Hepatocyte (in vitro differentiated cells): ENCODE data around the gene SIN3A. TPM values are rescaled to one million over a fixed set of nuclear protein-coding genes. Genes with fewer than 3 reads are reported as not detected.

Experiments used
- DNase-seq: peaks from one replicate; pipeline ENCODE4 v3.0.0-alpha.2; 2016; ENCODE audit warnings: low spot score
- H2AFZ ChIP-seq: fragments of 200-600 bp; sonication (generic); 2 replicates; pipeline ENCODE4 v1.6.0; 2016; ENCODE audit warnings: antibody characterized with exemption, mild to moderate bottlenecking
- H3K27ac ChIP-seq: fragments of 200-600 bp; sonication (generic); 2 replicates; pipeline ENCODE4 v1.5.1; 2016; ENCODE audit warnings: mild to moderate bottlenecking
- H3K27me3 ChIP-seq: fragments of 200-600 bp; sonication (generic); 2 replicates; pipeline ENCODE4 v1.6.1; 2016
- H3K36me3 ChIP-seq: fragments of 200-600 bp; sonication (generic); replicated peaks from 2 replicates; pipeline ENCODE4 v1.5.1; 2016; ENCODE audit warnings: low read depth; ENCODE audit not compliant: insufficient read depth
- H3K4me1 ChIP-seq: fragments of 200-600 bp; sonication (generic); 2 replicates; pipeline ENCODE4 v1.5.1; 2016; ENCODE audit warnings: mild to moderate bottlenecking, moderate library complexity; ENCODE audit not compliant: insufficient read depth
- H3K4me2 ChIP-seq: fragments of 200-600 bp; sonication (generic); 2 replicates; pipeline ENCODE4 v1.6.0; 2016
- H3K4me3 ChIP-seq: fragments of 200-600 bp; sonication (generic); 2 replicates; pipeline ENCODE4 v1.5.1; 2016; ENCODE audit warnings: mild to moderate bottlenecking
- H3K79me2 ChIP-seq: fragments of 200-600 bp; sonication (generic); 2 replicates; pipeline ENCODE4 v1.6.0; 2017; ENCODE audit warnings: mild to moderate bottlenecking
- H3K9me2 ChIP-seq: fragments of 200-600 bp; sonication (generic); replicated peaks from 2 replicates; pipeline ENCODE4 v1.6.0; 2017; ENCODE audit warnings: mild to moderate bottlenecking; ENCODE audit not compliant: insufficient read depth
- H3K9me3 ChIP-seq: fragments of 200-600 bp; sonication (generic); 2 replicates; pipeline ENCODE4 v1.5.1; 2016; ENCODE audit warnings: low read depth, mild to moderate bottlenecking
- H4K20me1 ChIP-seq: fragments of 200-600 bp; sonication (generic); 2 replicates; pipeline ENCODE4 v1.6.0; 2016; ENCODE audit warnings: mild to moderate bottlenecking; ENCODE audit not compliant: insufficient read depth, poor library complexity, severe bottlenecking
- EZH2 ChIP-seq: fragments of 200-600 bp; sonication (generic); IDR thresholded peaks from 2 replicates; pipeline ENCODE4 v1.6.1; 2016; ENCODE audit warnings: antibody characterized with exemption, mild to moderate bottlenecking, borderline replicate concordance
- EZH2phosphoT487 ChIP-seq: fragments of 200-600 bp; sonication (generic); IDR thresholded peaks from one replicate; pipeline ENCODE4 v1.6.1; 2018; ENCODE audit warnings: antibody characterized with exemption, mild to moderate bottlenecking, low read depth, moderate library complexity; ENCODE audit not compliant: unreplicated experiment, severe bottlenecking
- WGBS: methylation state at CpG from one replicate; pipeline ENCODE4 v1.1.6; 2016; ENCODE audit warnings: low lambda C conversion rate; ENCODE audit errors: missing lambda C conversion rate; 5-methylcytosine and 5-hydroxymethylcytosine counted together
- microRNA counts: library from miRNA; unstranded; fragments of <30 nt; microRNA quantifications from one replicate; lab custom pipeline; 2017
- microRNA-seq: library from miRNA; unstranded; fragments of <30 nt; microRNA quantifications from one replicate; pipeline ENCODE4, GENCODE V29; 2017
- polyA plus RNA-seq: library from polyadenylated mRNA; unstranded; fragments of >200 nt; fragmentation: Nextera tagmentation; extraction: Ambion mirVana; gene quantifications from 2 replicates; pipeline ENCODE4 v1.2.1, GENCODE V29; 2016
- small RNA-seq: library from RNA; depleted of rRNA; stranded (forward); fragments of <200 nt; gene quantifications from one replicate; pipeline ENCODE3, GENCODE V24; 2014
- total RNA-seq: library from RNA; depleted of rRNA; stranded (reverse); fragments of >200 nt; gene quantifications from 2 replicates; pipeline ENCODE4 v1.2.3, GENCODE V29; 2014
- TF ChIP-seq, protein P1 (sequence below): fragments of 200-600 bp; sonication (generic); IDR thresholded peaks from 2 replicates; pipeline ENCODE4 v1.5.1; 2016; ENCODE audit warnings: antibody characterized with exemption, mild to moderate bottlenecking; ENCODE audit not compliant: poor library complexity

SIN3A gene
- total and polyA plus RNA-seq, 2 experiments from 2014 or later = 16.5 to 28.8 TPM

DNA sequence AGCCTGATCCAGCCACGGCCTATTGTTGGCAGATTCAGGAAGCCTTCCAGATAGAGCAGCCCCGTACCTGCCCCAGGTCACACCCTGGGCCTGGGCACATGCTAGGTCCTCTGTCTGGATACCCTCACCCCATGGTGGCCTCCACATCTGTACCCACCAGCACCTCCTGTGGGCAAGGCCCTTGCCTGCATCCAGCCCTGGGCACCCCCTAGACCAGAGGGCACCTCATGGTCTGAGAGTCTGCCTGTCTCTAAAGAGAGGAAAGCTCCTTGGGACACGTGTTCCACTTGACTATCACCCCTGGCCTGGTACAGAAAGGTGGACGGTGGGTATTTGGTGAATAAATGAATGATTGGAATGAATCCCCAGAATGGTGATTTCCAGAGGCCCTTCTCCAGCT, 124.5 kb downstream of the SIN3A start:
- no peaks in the 10 kb centered on the region for H3K79me2 ChIP-seq
- H2AFZ ChIP-seq = no peak overlapping the region
- H4K20me1 ChIP-seq = no peaks in the 10 kb centered on the region
- H3K9me2 ChIP-seq = no peaks in the 10 kb centered on the region
- DNase-seq = no peak
- no peaks in the 10 kb centered on the region for H3K4me1 ChIP-seq
- 81% methylated on average over 4 of the region's 4 CpGs for WGBS
- H3K27ac ChIP-seq = no peak overlapping the region
- H3K9me3 ChIP-seq = no peaks in the 10 kb centered on the region
- H3K4me3 ChIP-seq = no peak overlapping the region
- TF ChIP-seq EZH2phosphoT487 (no peak), EZH2 (no peak)
- TF ChIP-seq, protein P1, sequence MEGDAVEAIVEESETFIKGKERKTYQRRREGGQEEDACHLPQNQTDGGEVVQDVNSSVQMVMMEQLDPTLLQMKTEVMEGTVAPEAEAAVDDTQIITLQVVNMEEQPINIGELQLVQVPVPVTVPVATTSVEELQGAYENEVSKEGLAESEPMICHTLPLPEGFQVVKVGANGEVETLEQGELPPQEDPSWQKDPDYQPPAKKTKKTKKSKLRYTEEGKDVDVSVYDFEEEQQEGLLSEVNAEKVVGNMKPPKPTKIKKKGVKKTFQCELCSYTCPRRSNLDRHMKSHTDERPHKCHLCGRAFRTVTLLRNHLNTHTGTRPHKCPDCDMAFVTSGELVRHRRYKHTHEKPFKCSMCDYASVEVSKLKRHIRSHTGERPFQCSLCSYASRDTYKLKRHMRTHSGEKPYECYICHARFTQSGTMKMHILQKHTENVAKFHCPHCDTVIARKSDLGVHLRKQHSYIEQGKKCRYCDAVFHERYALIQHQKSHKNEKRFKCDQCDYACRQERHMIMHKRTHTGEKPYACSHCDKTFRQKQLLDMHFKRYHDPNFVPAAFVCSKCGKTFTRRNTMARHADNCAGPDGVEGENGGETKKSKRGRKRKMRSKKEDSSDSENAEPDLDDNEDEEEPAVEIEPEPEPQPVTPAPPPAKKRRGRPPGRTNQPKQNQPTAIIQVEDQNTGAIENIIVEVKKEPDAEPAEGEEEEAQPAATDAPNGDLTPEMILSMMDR = no peak
- H3K36me3 ChIP-seq = no peaks in the 10 kb centered on the region
- no peaks in the 10 kb centered on the region for H3K27me3 ChIP-seq
- H3K4me2 ChIP-seq = no peak overlapping the region

DNA sequence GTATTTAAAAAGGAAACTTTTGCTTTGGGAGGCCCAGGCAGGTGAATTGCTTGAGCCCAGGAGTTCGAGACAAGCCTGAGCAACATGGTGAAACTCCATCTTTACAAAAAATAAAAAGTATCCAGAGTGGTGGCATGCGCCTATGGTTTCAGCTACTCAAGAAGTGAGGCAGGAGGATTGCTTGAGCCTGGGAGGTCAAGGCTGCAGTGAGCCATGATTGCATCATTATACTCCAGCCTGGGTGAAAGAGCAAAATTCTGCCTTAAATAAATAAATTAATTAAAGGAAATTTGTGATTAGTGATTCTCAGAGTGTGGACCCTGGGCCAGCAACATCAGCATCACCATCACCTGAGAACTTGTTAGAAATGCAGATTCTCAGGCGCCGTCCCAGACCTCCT, 125.6 kb downstream of the SIN3A start:
- H4K20me1 ChIP-seq = no peaks in the 10 kb centered on the region
- H2AFZ ChIP-seq = no peak overlapping the region
- H3K4me1 ChIP-seq = no peaks in the 10 kb centered on the region
- H3K4me2 ChIP-seq = no peak overlapping the region
- H3K9me3 ChIP-seq = no peaks in the 10 kb centered on the region
- no peak overlapping the region for H3K27ac ChIP-seq
- H3K9me2 ChIP-seq = no peaks in the 10 kb centered on the region
- H3K36me3 ChIP-seq = no peaks in the 10 kb centered on the region
- WGBS = 98% methylated on average over 4 of the region's 4 CpGs
- DNase-seq = no peak
- H3K4me3 ChIP-seq = no peak overlapping the region
- no peaks in the 10 kb centered on the region for H3K27me3 ChIP-seq
- TF ChIP-seq EZH2phosphoT487 = no peak
- H3K79me2 ChIP-seq = no peaks in the 10 kb centered on the region

DNA sequence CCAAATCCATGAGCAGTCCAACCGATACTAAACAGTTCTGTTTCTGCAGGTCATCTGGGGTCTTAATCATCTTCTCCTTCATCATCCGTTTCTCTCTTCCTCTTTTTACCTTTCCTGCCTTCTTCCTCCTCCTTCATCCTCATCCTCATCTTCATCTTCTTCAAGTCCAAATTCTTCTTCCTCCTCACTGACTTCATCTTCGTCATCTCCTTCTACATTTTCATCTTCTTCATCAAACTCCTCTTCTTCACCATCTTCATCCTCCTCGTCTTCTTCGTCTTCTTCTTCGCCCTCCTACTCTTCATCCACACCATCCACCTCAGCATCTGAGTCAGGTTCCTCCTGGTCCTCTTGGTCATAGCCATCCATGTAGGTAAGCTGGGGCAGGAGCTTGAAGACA, 129.8 kb downstream of the SIN3A start:
- DNase-seq = no peak
- no peak for TF ChIP-seq EZH2
- TF ChIP-seq, protein P1 = no peak
- TF ChIP-seq EZH2phosphoT487 = no peak
- Histone ChIP-seq H3K27me3 (no peaks in the 10 kb centered on the region), H3K4me3 (no peak overlapping the region), H3K9me3 (no peaks in the 10 kb centered on the region), H3K9me2 (no peaks in the 10 kb centered on the region), H3K79me2 (no peaks in the 10 kb centered on the region), H2AFZ (no peak overlapping the region), H3K4me1 (no peaks in the 10 kb centered on the region), H3K4me2 (no peak overlapping the region), H3K27ac (no peak overlapping the region), H4K20me1 (no peaks in the 10 kb centered on the region), H3K36me3 (no peaks in the 10 kb centered on the region)
- 97% methylated on average over 6 of the region's 6 CpGs for WGBS

MicroRNAs encoded within 50 kb of the gene (microRNA counts, 767-probe panel; counts per million panel counts)
- not detected for microRNA hsa-miR-631 (lab: Ali Mortazavi, UCI)

Small RNAs within 50 kb of the gene (microRNA-seq; reads per million reads assigned to microRNA genes)
- gene MIR631 = not detected

Small RNAs within 50 kb of the gene (small RNA-seq; reads per million reads assigned to genes)
- not detected for gene AC105036.2

Other genes starting within 250 kb of the SIN3A start
- 11.4 and 18.3 TPM in 2 replicates for gene C15orf39, start 249.8 kb downstream of the SIN3A start, total RNA-seq
- 15.3 and 16.4 TPM in 2 replicates for gene C15orf39, start 249.8 kb downstream of the SIN3A start, polyA plus RNA-seq
- gene GOLGA6C, start 193.4 kb downstream of the SIN3A start, total RNA-seq = not detected in 2 replicates
- not detected in 2 replicates for gene GOLGA6C, start 193.4 kb downstream of the SIN3A start, polyA plus RNA-seq
- 0.76 TPM in 1 of 2 replicates, not detected in the other for gene GOLGA6D, start 168.9 kb downstream of the SIN3A start, total RNA-seq
- not detected in 2 replicates for gene GOLGA6D, start 168.9 kb downstream of the SIN3A start, polyA plus RNA-seq
- 46.0 and 70.3 TPM in 2 replicates for gene COMMD4, start 115.6 kb downstream of the SIN3A start, total RNA-seq
- gene COMMD4, start 115.6 kb downstream of the SIN3A start, polyA plus RNA-seq = 99.2 and 105 TPM in 2 replicates
- 21.1 and 27.6 TPM in 2 replicates for gene NEIL1, start 104.7 kb downstream of the SIN3A start, total RNA-seq
- gene NEIL1, start 104.7 kb downstream of the SIN3A start, polyA plus RNA-seq = 25.4 and 56.5 TPM in 2 replicates
- gene MAN2C1, start 83.1 kb downstream of the SIN3A start, total RNA-seq = 52.1 and 81.4 TPM in 2 replicates
- gene MAN2C1, start 83.1 kb downstream of the SIN3A start, polyA plus RNA-seq = 88.0 and 119 TPM in 2 replicates
- 24.0 and 27.4 TPM in 2 replicates for gene PTPN9, start 127.6 kb upstream of the SIN3A start, total RNA-seq
- gene PTPN9, start 127.6 kb upstream of the SIN3A start, polyA plus RNA-seq = 19.6 and 23.3 TPM in 2 replicates
- gene SNUPN, start 174.0 kb upstream of the SIN3A start, total RNA-seq = 25.2 and 25.6 TPM in 2 replicates
- gene SNUPN, start 174.0 kb upstream of the SIN3A start, polyA plus RNA-seq = 28.8 and 33.2 TPM in 2 replicates
- 142 and 155 TPM in 2 replicates for gene IMP3, start 188.5 kb upstream of the SIN3A start, total RNA-seq
- gene IMP3, start 188.5 kb upstream of the SIN3A start, polyA plus RNA-seq = 117 and 144 TPM in 2 replicates
- 14.8 and 17.8 TPM in 2 replicates for gene SNX33, start 196.2 kb upstream of the SIN3A start, total RNA-seq
- 21.1 and 21.8 TPM in 2 replicates for gene SNX33, start 196.2 kb upstream of the SIN3A start, polyA plus RNA-seq